ENCODE results near the gene MACIR. TPM values are rescaled to one million over a fixed set of nuclear protein-coding genes. Genes with fewer than 3 reads are reported as not detected.

Gene MACIR
- total and polyA plus RNA-seq, 2 donors (not counting 3 experiments of a cell fraction or from before 2014, with no cell fraction given): 4.0 to 9.3 TPM

DNA sequence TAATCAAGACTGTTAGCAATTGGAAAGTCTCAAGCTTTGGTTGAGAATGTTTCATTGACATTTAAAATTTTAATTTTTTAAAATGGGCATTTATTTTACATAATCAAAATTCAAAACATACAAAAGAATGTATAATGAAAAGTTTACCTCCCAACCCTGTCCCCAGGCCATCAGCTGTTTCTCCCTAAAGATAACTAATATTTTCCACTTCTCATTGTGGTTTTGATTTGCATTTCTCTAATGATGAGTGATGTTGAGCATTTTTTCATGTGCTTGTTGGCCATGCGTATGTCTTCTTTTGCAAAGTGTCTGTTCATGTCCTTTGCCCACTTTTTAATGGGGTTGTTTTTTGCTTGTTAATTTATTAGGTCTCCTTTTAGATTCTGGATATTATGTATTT is 11.4 kb upstream of the MACIR start:
- H3K36me3 ChIP-seq (ENCODE audit: control insufficient read depth in 2 of 2, extremely low read depth in 1 of 2, insufficient read depth in 2 of 2, low read length in 2 of 2): no peaks in the 10 kb centered on the region
- DNase-seq (ENCODE audit: low read depth, low spot score): no peak
- no peaks in the 10 kb centered on the region for H3K4me1 ChIP-seq (ENCODE audit: control insufficient read depth, extremely low read depth, insufficient read depth, low read length)
- FAIRE-seq: no peak
- H3K9me1 ChIP-seq (replicated peaks; ENCODE audit: control insufficient read depth, extremely low read depth, insufficient read depth, low read length): no peaks in the 10 kb centered on the region
- H3K4me2 ChIP-seq (ENCODE audit: insufficient read depth, low read length): no peak overlapping the region
- H3K9ac ChIP-seq (replicated peaks; ENCODE audit: extremely low read depth, insufficient read depth, low read length): no peak overlapping the region
- H2AFZ ChIP-seq (ENCODE audit: low read depth, low read length): no peak overlapping the region
- no peaks in the 10 kb centered on the region for H3K9me3 ChIP-seq (replicated peaks; ENCODE audit: control insufficient read depth, insufficient read depth, low read length)
- intact Hi-C loops (cut with micrococcal nuclease) (no loop called here), dilution Hi-C loops (cut with MboI; ENCODE audit: extremely low pct_ligation_motif_present, low sequenced_read_pairs) (no loop called here)
- H3K27me3 ChIP-seq (ENCODE audit: control insufficient read depth in 2 of 2, insufficient read depth in 2 of 2, low read length in 2 of 2): peaks cover 2 to 9% of the 10 kb centered on the region in 2 experiments
- no peaks in the 10 kb centered on the region for H3K79me2 ChIP-seq (ENCODE audit: control insufficient read depth, insufficient read depth, low read length)
- no peaks in the 10 kb centered on the region for H4K20me1 ChIP-seq (replicated peaks; ENCODE audit: control insufficient read depth, extremely low read depth, insufficient read depth, low read length)
- H3K4me3 ChIP-seq (replicated peaks in 1 of 3; ENCODE audit: insufficient read depth in 1 of 3, low read depth in 1 of 3, low read length in 3 of 3): no peak overlapping the region
- CTCF ChIA-PET: interaction anchor here (1.1 to 1.6 kb wide), 2 partner anchors 9 to 23 kb away, joined by 4 to 6 read pairs; no protein-coding TSS in a partner anchor
- no peak overlapping the region for H3K27ac ChIP-seq (ENCODE audit: insufficient read depth, low read depth, low read length)
- TF ChIP-seq CTCF (IDR thresholded peaks at IDR 0.05; ENCODE audit: extremely low read depth in 1 of 2, insufficient read depth in 1 of 2, low read depth in 1 of 2, low read length in 2 of 2) (no peak), POLR2AphosphoS5 (IDR thresholded peaks at IDR 0.05; ENCODE audit: insufficient read depth, low read depth, low read length) (no peak)
- no TSS peak for BruUV-seq (replicated peaks)
- POLR2A ChIA-PET: no interaction called here

DNA sequence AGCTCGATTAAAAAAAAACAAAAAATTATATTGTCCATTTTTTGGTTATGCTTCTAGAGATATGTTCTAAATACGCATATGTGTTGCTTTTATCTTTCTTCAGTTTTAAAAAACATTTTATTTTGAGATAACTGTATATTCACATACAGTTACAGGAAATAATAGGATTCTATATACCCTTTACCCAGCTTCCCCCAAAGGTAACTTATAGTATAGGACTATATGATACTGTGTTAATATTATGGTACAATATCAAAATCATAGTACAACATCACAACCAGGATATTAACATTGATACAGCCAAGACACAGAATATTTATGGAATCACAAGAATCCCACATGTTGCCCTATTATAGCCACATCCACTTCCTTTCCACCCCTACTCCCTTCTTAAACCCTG is 9.5 kb upstream of the MACIR start:
- dilution Hi-C loops (cut with MboI; ENCODE audit: extremely low pct_ligation_motif_present, low sequenced_read_pairs): no loop called here
- Histone ChIP-seq H4K20me1 (replicated peaks; ENCODE audit: control insufficient read depth, extremely low read depth, insufficient read depth, low read length) (no peaks in the 10 kb centered on the region), H2AFZ (ENCODE audit: low read depth, low read length) (no peak overlapping the region), H3K9me1 (replicated peaks; ENCODE audit: control insufficient read depth, extremely low read depth, insufficient read depth, low read length) (no peaks in the 10 kb centered on the region), H3K27me3 (ENCODE audit: control insufficient read depth in 2 of 2, insufficient read depth in 2 of 2, low read length in 2 of 2) (peaks cover 0 to 9% of the 10 kb centered on the region in 2 experiments), H3K9me3 (replicated peaks; ENCODE audit: control insufficient read depth, insufficient read depth, low read length) (no peaks in the 10 kb centered on the region), H3K4me2 (ENCODE audit: insufficient read depth, low read length) (no peak overlapping the region), H3K27ac (ENCODE audit: insufficient read depth, low read depth, low read length) (no peak overlapping the region), H3K4me3 (replicated peaks in 1 of 3; ENCODE audit: insufficient read depth in 1 of 3, low read depth in 1 of 3, low read length in 3 of 3) (no peak overlapping the region), H3K9ac (replicated peaks; ENCODE audit: extremely low read depth, insufficient read depth, low read length) (no peak overlapping the region), H3K79me2 (ENCODE audit: control insufficient read depth, insufficient read depth, low read length) (no peaks in the 10 kb centered on the region), H3K4me1 (ENCODE audit: control insufficient read depth, extremely low read depth, insufficient read depth, low read length) (no peaks in the 10 kb centered on the region), H3K36me3 (ENCODE audit: control insufficient read depth in 2 of 2, extremely low read depth in 1 of 2, insufficient read depth in 2 of 2, low read length in 2 of 2) (no peaks in the 10 kb centered on the region)
- intact Hi-C loops (cut with micrococcal nuclease): no loop called here
- TF ChIP-seq GATA2 (IDR thresholded peaks at IDR 0.05; ENCODE audit: insufficient read depth, insufficient read length, low read depth, low read length) (no peak), POLR2AphosphoS5 (IDR thresholded peaks at IDR 0.05; ENCODE audit: insufficient read depth, low read depth, low read length) (no peak), MYC (IDR thresholded peaks at IDR 0.05; ENCODE audit: low read depth, low read length) (no peak), FOS (IDR thresholded peaks at IDR 0.05; ENCODE audit: borderline replicate concordance, insufficient read depth, low read length) (no peak), MAX (IDR thresholded peaks at IDR 0.05; ENCODE audit: insufficient read depth, insufficient read length) (no peak), EZH2 (IDR thresholded peaks at IDR 0.05; ENCODE audit: borderline replicate concordance, low read depth, low read length, severe bottlenecking) (no peak), CTCF (IDR thresholded peaks at IDR 0.05; ENCODE audit: extremely low read depth in 1 of 2, insufficient read depth in 1 of 2, low read depth in 1 of 2, low read length in 2 of 2) (no peak), POLR2A (IDR thresholded peaks at IDR 0.05; ENCODE audit: low read depth, low read length) (no peak), JUN (IDR thresholded peaks at IDR 0.05; ENCODE audit: borderline replicate concordance, insufficient read depth, insufficient read length, low read depth) (no peak)
- DNase-seq (ENCODE audit: low read depth, low spot score): no peak
- no TSS peak for BruUV-seq (replicated peaks)
- no peak for FAIRE-seq
- CTCF ChIA-PET: no interaction called here
- POLR2A ChIA-PET: no interaction called here
